ENCODE results near the gene ARFGAP1.

The ARFGAP1 gene

GRCh38 chr20:63318391-63319163, 46.0 kb downstream of the ARFGAP1 start:
- no peak for DNase-seq (ENCODE audit: low read depth, low spot score)

- DNase-seq (ENCODE audit: low read depth, low spot score) = no peak
Measured at GRCh38 chr20:63319164-63320040, 46.8 kb downstream of the ARFGAP1 start.

GRCh38 chr20:63320041-63320511, 47.5 kb downstream of the ARFGAP1 start:
- DNase-seq (ENCODE audit: low read depth, low spot score) = no peak

GRCh38 chr20:63320616-63321147, 48.1 kb downstream of the ARFGAP1 start:
- no peak for DNase-seq (ENCODE audit: low read depth, low spot score)

- no peak for DNase-seq (ENCODE audit: low read depth, low spot score)
Measured at GRCh38 chr20:63321148-63321831, 48.7 kb downstream of the ARFGAP1 start.

GRCh38 chr20:63322146-63322932, 49.7 kb downstream of the ARFGAP1 start:
- no peak for DNase-seq (ENCODE audit: low read depth, low spot score)

- no peak for DNase-seq (ENCODE audit: low read depth, low spot score)
Measured at GRCh38 chr20:63322933-63323273, 50.3 kb downstream of the ARFGAP1 start.

- no peak for DNase-seq (ENCODE audit: low read depth, low spot score)
Measured at GRCh38 chr20:63323357-63323981, 50.9 kb downstream of the ARFGAP1 start.

GRCh38 chr20:63325021-63325471, 52.4 kb downstream of the ARFGAP1 start:
- DNase-seq (ENCODE audit: low read depth, low spot score) = no peak

- no peak for DNase-seq (ENCODE audit: low read depth, low spot score)
Measured at GRCh38 chr20:63325554-63326313, 53.1 kb downstream of the ARFGAP1 start.

GRCh38 chr20:63326314-63327230, 54.0 kb downstream of the ARFGAP1 start:
- no peak for DNase-seq (ENCODE audit: low read depth, low spot score)

- no peak for DNase-seq (ENCODE audit: low read depth, low spot score)
Measured at GRCh38 chr20:63327231-63327745, 54.7 kb downstream of the ARFGAP1 start.

GRCh38 chr20:63328026-63328700, 55.5 kb downstream of the ARFGAP1 start:
- no peak for DNase-seq (ENCODE audit: low read depth, low spot score)

GRCh38 chr20:63328718-63329275, 56.2 kb downstream of the ARFGAP1 start:
- DNase-seq (ENCODE audit: low read depth, low spot score) = no peak

- no peak for DNase-seq (ENCODE audit: low read depth, low spot score)
Measured at GRCh38 chr20:63329331-63330083, 56.9 kb downstream of the ARFGAP1 start.

GRCh38 chr20:63330084-63330760, 57.6 kb downstream of the ARFGAP1 start:
- no peak for DNase-seq (ENCODE audit: low read depth, low spot score)

Measured in activated naive CD8-positive, alpha-beta T cell treated with anti-CD3 and anti-CD28 coated beads, Interleukin-2, amount 50 U/mL, for 16 hours (primary cell).